GM12878 (cell line): ENCODE results near the gene CDC6. TPM values are rescaled to one million over a fixed set of nuclear protein-coding genes. Genes with fewer than 3 reads are reported as not detected.
A peak's percentile ranks its signal among the peaks of the same experiment; 100 is the strongest.

Experiments
- ATF7 ChIP-seq: fragments of 450-650 bp; IDR thresholded peaks from 2 replicates; pipeline ENCODE4 v1.6.1; 2016; ENCODE audit warnings: low read depth, mild to moderate bottlenecking
- BHLHE40 ChIP-seq, 2 experiments: fragments of 450-650 bp in 1 of 2; IDR thresholded peaks; 2 replicates each; pipeline ENCODE4 v1.6.1; 2011 to 2017; ENCODE audit warnings: low read depth in 2 of 2, borderline replicate concordance in 1 of 2, improper control_type of control experiment in 1 of 2, low read length in 1 of 2, mild to moderate bottlenecking in 1 of 2
- BRCA1 ChIP-seq: IDR thresholded peaks from 2 replicates; pipeline ENCODE4 v1.6.1; 2011; ENCODE audit warnings: low read depth, low read length, improper control_type of control experiment
- CBX5 ChIP-seq: sonication (generic); IDR thresholded peaks from 2 replicates; pipeline ENCODE4 v1.6.1; 2016; ENCODE audit warnings: low read depth, moderate library complexity, mild to moderate bottlenecking, inconsistent platforms
- CEBPB ChIP-seq, 2 experiments: fragments of 150-350 bp in 1 of 2; IDR thresholded peaks; 2 replicates each; pipeline ENCODE4 v1.6.1; 2012 to 2014; ENCODE audit warnings: low read depth in 2 of 2, low read length in 2 of 2, borderline replicate concordance in 1 of 2, inconsistent platforms in 1 of 2
- CREB1 ChIP-seq: IDR thresholded peaks from 2 replicates; pipeline ENCODE4 v1.6.1; 2012; ENCODE audit warnings: low read depth, mild to moderate bottlenecking, inconsistent platforms
- FOXK2 ChIP-seq: fragments of 450-650 bp; IDR thresholded peaks from 2 replicates; pipeline ENCODE4 v1.6.1; 2017; ENCODE audit warnings: mild to moderate bottlenecking, moderate library complexity
- IKZF1 ChIP-seq: fragments of 450-650 bp; conservative IDR thresholded peaks from 2 replicates; pipeline ENCODE4 v1.6.1; 2017; ENCODE audit warnings: antibody characterized with exemption, mild to moderate bottlenecking
- IRF4 ChIP-seq: IDR thresholded peaks from 2 replicates; pipeline ENCODE4 v1.6.1; 2011; ENCODE audit warnings: low read depth, low read length
- JUND ChIP-seq: IDR thresholded peaks from 2 replicates; pipeline ENCODE4 v1.6.1; 2012; ENCODE audit warnings: low read depth, mild to moderate bottlenecking, low read length, improper control_type of control experiment, moderate library complexity
- MEF2B ChIP-seq: fragments of 450-650 bp; IDR thresholded peaks from 2 replicates; pipeline ENCODE4 v1.6.1; 2018; ENCODE audit warnings: mild to moderate bottlenecking, moderate library complexity; ENCODE audit not compliant: partially characterized antibody, poor library complexity, severe bottlenecking
- PAX5 ChIP-seq: IDR thresholded peaks from 2 replicates; pipeline ENCODE4 v1.6.1; 2011; ENCODE audit warnings: low read depth, low read length, borderline replicate concordance
- SMARCA5 ChIP-seq: fragments of 450-650 bp; IDR thresholded peaks from 2 replicates; pipeline ENCODE4 v1.6.1; 2017; ENCODE audit warnings: mild to moderate bottlenecking
- SMC3 ChIP-seq: IDR thresholded peaks from 2 replicates; pipeline ENCODE4 v1.6.1; 2011; ENCODE audit warnings: low read length, improper control_type of control experiment, borderline replicate concordance
- SUPT20H ChIP-seq: IDR thresholded peaks from 2 replicates; pipeline ENCODE4 v1.6.1; 2011; ENCODE audit warnings: low read depth, mild to moderate bottlenecking, low read length, moderate library complexity, borderline replicate concordance; ENCODE audit not compliant: control insufficient read depth
- TARDBP ChIP-seq: IDR thresholded peaks from 2 replicates; pipeline ENCODE4 v1.6.1; 2016; ENCODE audit warnings: borderline replicate concordance
- YY1 ChIP-seq: IDR thresholded peaks from 2 replicates; pipeline ENCODE4 v1.6.1; 2011; ENCODE audit warnings: low read depth, mild to moderate bottlenecking, low read length
- ZNF217 ChIP-seq: fragments of 450-650 bp; IDR thresholded peaks from 2 replicates; pipeline ENCODE4 v1.6.1; 2017; ENCODE audit warnings: antibody characterized with exemption, mild to moderate bottlenecking
- ZNF24 ChIP-seq: fragments of 450-650 bp; IDR thresholded peaks from 2 replicates; pipeline ENCODE4 v1.6.1; 2017; ENCODE audit warnings: antibody characterized with exemption, mild to moderate bottlenecking
- ZSCAN29 ChIP-seq: fragments of 450-650 bp; IDR thresholded peaks from 2 replicates; pipeline ENCODE4 v1.6.1; 2017; ENCODE audit warnings: mild to moderate bottlenecking, moderate library complexity
- polyA plus RNA-seq, 11 experiments: library from polyadenylated mRNA; depleted of rRNA in 4 of 11; unstranded in 6 of 11; stranded (reverse) in 5 of 11; fragments of >200 nt; fragmentation: Nextera tagmentation in 4 of 11; fragmentation: Illumina TruSeq in 1 of 11; extraction: Ambion mirVana in 4 of 11; extraction: Trizol in 1 of 11; gene quantifications; 1 replicate in 1 of 11; 2 replicates in 10 of 11; pipeline versions ENCODE4 v1.2.1 to v1.2.3, GENCODE V29; 2011 to 2016; ENCODE audit warnings: inconsistent platforms in 2 of 11, missing spikeins in 2 of 11, low read depth in 1 of 11
- total RNA-seq, 4 experiments: library from RNA; depleted of rRNA in 3 of 4; stranded (reverse); fragments of >200 nt in 3 of 4; fragmentation: Illumina TruSeq in 1 of 4; extraction: Trizol in 1 of 4; gene quantifications; 2 replicates each; pipeline versions ENCODE4 v1.2.1 to v1.2.3, GENCODE V29; 2013 to 2021
- TF ChIP-seq, protein P1 (sequence below): fragments of 450-650 bp; IDR thresholded peaks from 2 replicates; pipeline ENCODE4 v1.6.1; 2018; ENCODE audit warnings: mild to moderate bottlenecking, low read depth, moderate library complexity; ENCODE audit not compliant: partially characterized antibody
- TF ChIP-seq, protein P2 (sequence below): IDR thresholded peaks from 2 replicates; pipeline ENCODE4 v1.6.1; 2011; ENCODE audit warnings: low read depth, mild to moderate bottlenecking, low read length, moderate library complexity, borderline replicate concordance; ENCODE audit errors: extremely low read depth

CDC6 gene
- total and polyA plus RNA-seq, 10 of the 15 experiments (the other 5 are each of a cell fraction or from before 2014, with no cell fraction given), result 13.3 to 60.9 (median 47.6) TPM

DNA sequence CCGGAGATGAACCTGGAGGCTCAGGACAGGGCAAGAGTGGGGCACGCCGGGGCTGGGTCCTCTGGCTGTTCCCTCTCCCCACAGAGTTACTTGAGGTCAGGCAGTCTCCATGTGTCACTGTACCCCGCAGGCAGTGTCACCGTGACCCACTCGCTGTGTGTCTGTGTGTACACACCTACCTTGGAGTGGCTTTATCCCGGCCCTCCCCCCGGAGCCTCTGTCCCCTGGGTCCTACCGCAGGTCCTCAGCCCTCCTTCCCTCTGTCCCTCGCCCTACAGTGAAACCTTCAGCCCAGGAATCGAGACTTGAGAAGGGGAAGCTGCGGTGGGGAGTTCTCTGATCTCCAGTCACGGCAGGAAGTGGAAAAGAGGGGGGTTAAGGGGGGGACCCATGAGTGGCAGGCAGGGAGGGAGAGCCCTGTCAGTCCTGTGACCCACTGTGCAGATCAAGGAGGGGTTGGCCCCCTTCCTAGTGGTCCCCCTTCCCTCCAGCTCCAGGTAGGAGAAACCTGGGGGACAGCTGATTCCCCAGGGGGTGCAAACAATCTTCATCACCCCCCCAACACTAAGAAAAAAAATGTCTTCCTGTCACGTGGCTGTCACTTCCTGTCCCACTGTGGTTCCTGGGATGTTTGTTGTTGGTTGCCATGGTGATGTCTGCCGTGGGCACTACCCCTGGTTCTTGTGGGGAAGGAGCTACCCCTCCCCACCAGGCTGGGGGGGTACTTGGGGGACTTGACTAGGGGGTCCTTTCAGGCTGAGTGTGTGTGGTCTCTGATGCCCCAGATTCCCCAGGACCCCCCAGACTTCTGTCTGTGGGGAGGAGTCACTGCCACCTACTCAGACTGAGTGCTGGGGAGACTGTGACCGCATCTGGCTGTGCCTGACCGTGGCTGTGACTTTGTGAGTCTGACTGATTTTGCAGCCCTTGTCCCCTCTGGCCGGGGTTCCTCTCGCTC is 35.0 kb downstream of the CDC6 start (continued):
- peak; percentile 93 for TF ChIP-seq MEF2B
- TF ChIP-seq PAX5, result peak; percentile 92
- TF ChIP-seq YY1, result peak; percentile 72; the same call in 1 of the 2 replicates
- peak; percentile 37; the same call in 1 of the 2 replicates for TF ChIP-seq SMARCA5
- no peak for TF ChIP-seq CEBPB (IDR thresholded peaks at IDR 0.05; ENCODE audit: borderline replicate concordance in 1 of 2, low read depth in 2 of 2, low read length in 2 of 2)
- peak; percentile 88; the same call in 1 of the 2 replicates for TF ChIP-seq TARDBP
- no peak; the same call in 1 of the 2 replicates for TF ChIP-seq FOXK2
- no peak for TF ChIP-seq SUPT20H
- TF ChIP-seq, protein P1, sequence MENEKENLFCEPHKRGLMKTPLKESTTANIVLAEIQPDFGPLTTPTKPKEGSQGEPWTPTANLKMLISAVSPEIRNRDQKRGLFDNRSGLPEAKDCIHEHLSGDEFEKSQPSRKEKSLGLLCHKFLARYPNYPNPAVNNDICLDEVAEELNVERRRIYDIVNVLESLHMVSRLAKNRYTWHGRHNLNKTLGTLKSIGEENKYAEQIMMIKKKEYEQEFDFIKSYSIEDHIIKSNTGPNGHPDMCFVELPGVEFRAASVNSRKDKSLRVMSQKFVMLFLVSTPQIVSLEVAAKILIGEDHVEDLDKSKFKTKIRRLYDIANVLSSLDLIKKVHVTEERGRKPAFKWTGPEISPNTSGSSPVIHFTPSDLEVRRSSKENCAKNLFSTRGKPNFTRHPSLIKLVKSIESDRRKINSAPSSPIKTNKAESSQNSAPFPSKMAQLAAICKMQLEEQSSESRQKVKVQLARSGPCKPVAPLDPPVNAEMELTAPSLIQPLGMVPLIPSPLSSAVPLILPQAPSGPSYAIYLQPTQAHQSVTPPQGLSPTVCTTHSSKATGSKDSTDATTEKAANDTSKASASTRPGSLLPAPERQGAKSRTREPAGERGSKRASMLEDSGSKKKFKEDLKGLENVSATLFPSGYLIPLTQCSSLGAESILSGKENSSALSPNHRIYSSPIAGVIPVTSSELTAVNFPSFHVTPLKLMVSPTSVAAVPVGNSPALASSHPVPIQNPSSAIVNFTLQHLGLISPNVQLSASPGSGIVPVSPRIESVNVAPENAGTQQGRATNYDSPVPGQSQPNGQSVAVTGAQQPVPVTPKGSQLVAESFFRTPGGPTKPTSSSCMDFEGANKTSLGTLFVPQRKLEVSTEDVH, result peak; percentile 87
- no peak for TF ChIP-seq CBX5
- no peak for TF ChIP-seq CREB1
- TF ChIP-seq BHLHE40 (IDR thresholded peaks at IDR 0.05; ENCODE audit: borderline replicate concordance in 1 of 2, low read depth in 2 of 2, low read length in 1 of 2), result peak; percentile 85 to 90
- TF ChIP-seq ATF7, result peak; percentile 96
- no peak for TF ChIP-seq BRCA1
- TF ChIP-seq, protein P2, sequence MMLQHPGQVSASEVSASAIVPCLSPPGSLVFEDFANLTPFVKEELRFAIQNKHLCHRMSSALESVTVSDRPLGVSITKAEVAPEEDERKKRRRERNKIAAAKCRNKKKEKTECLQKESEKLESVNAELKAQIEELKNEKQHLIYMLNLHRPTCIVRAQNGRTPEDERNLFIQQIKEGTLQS, result peak; percentile 68; the same call in 1 of the 2 replicates
- peak; percentile 23; the same call in 1 of the 2 replicates for TF ChIP-seq SMC3
- 0 out of 2 replicates have a peak, but pooled peaks have one; percentile 34 for TF ChIP-seq ZSCAN29
- TF ChIP-seq IKZF1, result peak; percentile 100
- no peak for TF ChIP-seq ZNF24
- peak; percentile 83 for TF ChIP-seq ZNF217
- peak; percentile 65; the same call in 1 of the 2 replicates for TF ChIP-seq IRF4
- TF ChIP-seq JUND, result 0 out of 2 replicates have a peak, but pooled peaks have one; percentile 6
